ENCODE data around the gene CFHR1.

DNA sequence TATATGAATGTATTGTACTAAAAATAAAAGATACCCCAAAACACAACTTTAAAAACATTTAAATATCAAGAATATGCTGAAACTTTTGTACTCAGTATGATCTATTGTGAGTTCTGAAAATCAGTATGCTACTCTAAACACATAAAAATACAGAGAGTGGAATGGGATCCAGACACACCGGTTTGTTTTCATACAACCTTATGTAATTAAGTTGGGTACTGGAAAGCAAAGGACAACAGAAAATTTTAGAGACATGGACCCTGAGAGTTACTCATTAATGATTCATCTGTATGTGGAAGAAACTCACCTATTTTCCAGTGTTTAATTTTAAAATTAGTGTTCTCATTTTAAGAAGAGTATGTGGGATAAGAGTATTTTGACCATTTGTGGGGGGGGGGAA is 45.8 kb upstream of the CFHR1 start:
- TF ChIP-seq ZFP3 (CRISPR knock-in tag; IDR thresholded peaks at IDR 0.05) (no peak), SNAI2 (CRISPR knock-in tag; IDR thresholded peaks at IDR 0.05) (no peak), RARB (CRISPR knock-in tag; IDR thresholded peaks at IDR 0.05) (no peak), ARNTL (CRISPR knock-in tag; IDR thresholded peaks at IDR 0.05; ENCODE audit: borderline replicate concordance, low read depth) (no peak), ZNF70 (CRISPR knock-in tag; IDR thresholded peaks at IDR 0.05) (no peak), ZFP30 (CRISPR knock-in tag; IDR thresholded peaks at IDR 0.05) (no peak), TCF4 (CRISPR knock-in tag; IDR thresholded peaks at IDR 0.05; ENCODE audit: borderline replicate concordance) (no peak), GLIS3 (CRISPR knock-in tag; IDR thresholded peaks at IDR 0.05) (no peak)
- TF ChIP-seq, protein P1, sequence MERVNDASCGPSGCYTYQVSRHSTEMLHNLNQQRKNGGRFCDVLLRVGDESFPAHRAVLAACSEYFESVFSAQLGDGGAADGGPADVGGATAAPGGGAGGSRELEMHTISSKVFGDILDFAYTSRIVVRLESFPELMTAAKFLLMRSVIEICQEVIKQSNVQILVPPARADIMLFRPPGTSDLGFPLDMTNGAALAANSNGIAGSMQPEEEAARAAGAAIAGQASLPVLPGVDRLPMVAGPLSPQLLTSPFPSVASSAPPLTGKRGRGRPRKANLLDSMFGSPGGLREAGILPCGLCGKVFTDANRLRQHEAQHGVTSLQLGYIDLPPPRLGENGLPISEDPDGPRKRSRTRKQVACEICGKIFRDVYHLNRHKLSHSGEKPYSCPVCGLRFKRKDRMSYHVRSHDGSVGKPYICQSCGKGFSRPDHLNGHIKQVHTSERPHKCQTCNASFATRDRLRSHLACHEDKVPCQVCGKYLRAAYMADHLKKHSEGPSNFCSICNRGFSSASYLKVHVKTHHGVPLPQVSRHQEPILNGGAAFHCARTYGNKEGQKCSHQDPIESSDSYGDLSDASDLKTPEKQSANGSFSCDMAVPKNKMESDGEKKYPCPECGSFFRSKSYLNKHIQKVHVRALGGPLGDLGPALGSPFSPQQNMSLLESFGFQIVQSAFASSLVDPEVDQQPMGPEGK (CRISPR knock-in tag; IDR thresholded peaks at IDR 0.05; ENCODE audit: borderline replicate concordance) = no peak

Data from SK-N-SH treated with all-trans-retinoic acid at 6 μM for 48 hours (cell line).